Measurements from ENCODE around the gene RNF169.

The RNF169 gene

GRCh38 chr11:74707602-74708510 is 40.8 kb upstream of the RNF169 start:
- no peak for TF ChIP-seq CTCF (conservative IDR thresholded peaks at IDR 0.05; ENCODE audit: control insufficient read depth, insufficient read depth, low read depth, low read length)
- DNase-seq (ENCODE audit: low read depth): no peak
- no peak overlapping the region for H3K4me3 ChIP-seq (ENCODE audit: control insufficient read depth, low read depth, low read length)

DNA sequence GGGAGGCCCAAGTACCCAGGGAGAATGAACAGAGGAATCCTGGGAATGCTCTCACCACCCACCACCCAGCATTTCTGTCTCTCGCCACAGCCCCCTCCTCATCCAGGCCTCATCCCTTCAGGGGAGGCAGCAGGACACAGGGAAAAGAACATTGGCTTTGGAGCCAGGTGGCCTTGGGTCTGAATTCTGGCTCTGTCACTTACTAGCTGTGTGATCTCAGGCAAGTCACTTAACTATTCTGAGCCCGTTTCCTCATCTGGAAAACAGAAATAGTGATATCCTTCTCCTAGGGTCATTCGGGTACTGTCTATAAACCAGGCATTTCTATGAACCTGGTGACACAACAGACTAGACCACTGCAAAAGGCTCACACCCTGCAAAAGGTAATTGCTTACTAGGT is 39.5 kb upstream of the RNF169 start:
- no peak for DNase-seq (ENCODE audit: low read depth)
- H3K4me3 ChIP-seq (ENCODE audit: control insufficient read depth, low read depth, low read length): no peak overlapping the region
- no peak for TF ChIP-seq CTCF (conservative IDR thresholded peaks at IDR 0.05; ENCODE audit: control insufficient read depth, insufficient read depth, low read depth, low read length)

DNA sequence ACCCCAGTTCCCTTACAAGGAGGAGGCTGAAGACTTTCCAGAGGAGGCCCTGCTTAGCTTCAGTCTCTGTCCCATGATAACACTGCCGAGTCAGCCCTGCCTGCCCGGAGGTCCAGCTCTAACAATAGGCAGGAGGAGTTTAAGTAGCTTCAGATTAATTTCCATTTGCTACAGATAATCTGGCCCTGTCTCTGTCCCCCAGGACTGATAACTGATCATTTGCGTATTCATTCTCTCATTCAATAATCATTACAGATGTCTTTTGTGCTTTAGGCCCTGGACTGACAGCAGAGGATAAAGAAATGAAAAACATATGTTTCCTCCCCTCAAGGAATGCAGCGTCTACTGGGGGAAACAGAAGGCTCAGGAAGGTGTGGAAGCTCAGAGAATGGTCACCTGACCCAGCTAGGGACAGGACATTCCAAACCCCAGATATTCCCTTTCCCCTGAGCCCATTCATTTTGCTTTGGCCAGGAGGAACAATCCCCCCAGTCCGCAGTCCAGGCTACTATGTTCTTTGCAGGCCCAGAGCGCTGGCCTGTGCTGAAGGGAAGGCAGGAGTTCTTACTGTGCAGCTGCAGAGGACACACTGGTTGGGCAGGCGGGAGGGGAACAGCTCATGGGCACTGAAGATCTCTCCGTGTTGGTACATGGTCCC is 38.2 kb upstream of the RNF169 start:
- DNase-seq (ENCODE audit: low read depth): no peak
- no peak overlapping the region for H3K4me3 ChIP-seq (ENCODE audit: control insufficient read depth, low read depth, low read length)
- TF ChIP-seq CTCF (conservative IDR thresholded peaks at IDR 0.05; ENCODE audit: control insufficient read depth, insufficient read depth, low read depth, low read length): no peak

DNA sequence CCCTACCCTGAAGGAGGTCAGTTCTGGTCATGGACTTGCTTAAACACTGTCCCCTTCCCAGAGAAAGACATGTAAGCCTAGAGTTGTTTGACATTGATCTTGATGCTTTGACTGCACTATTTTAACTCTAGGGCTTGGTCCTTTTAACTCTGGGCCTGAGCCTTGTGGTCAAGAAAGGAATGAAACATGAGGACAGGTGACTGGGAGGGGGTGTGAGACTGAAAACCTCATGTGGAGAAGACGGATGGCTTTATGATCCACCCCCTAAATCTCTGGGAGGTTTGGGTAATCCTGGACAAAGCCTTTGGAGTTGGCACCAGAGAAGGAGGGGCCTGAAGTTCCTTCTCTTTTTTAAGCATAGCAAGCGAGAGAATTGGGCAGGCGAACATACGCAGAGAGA is 35.0 kb upstream of the RNF169 start:
- TF ChIP-seq CTCF (conservative IDR thresholded peaks at IDR 0.05; ENCODE audit: control insufficient read depth, insufficient read depth, low read depth, low read length): no peak
- H3K4me3 ChIP-seq (ENCODE audit: control insufficient read depth, low read depth, low read length): no peak overlapping the region
- DNase-seq (ENCODE audit: low read depth): no peak

DNA sequence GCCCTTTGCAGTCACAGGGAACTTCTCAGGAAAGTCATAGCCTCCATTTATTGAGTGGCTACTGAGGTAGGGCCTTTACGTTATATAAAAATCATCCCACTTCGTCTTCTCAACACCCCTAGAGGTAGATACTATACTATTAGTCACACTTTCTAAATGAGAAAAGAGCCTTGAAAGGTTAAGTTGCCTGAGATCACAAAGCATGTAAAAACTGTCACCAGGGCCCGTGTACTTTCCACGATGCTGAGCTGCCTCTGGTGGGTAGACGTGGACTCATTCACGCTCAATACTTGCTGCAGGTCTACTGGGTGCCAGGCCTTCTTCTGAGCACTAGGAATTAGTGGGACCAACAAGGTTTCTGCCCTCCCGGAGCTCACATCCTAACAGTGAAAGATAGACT is 33.7 kb upstream of the RNF169 start:
- no peak for DNase-seq (ENCODE audit: low read depth)
- H3K4me3 ChIP-seq (ENCODE audit: control insufficient read depth, low read depth, low read length): no peak overlapping the region
- no peak for TF ChIP-seq CTCF (conservative IDR thresholded peaks at IDR 0.05; ENCODE audit: control insufficient read depth, insufficient read depth, low read depth, low read length)

- DNase-seq (ENCODE audit: low read depth): no peak
- TF ChIP-seq CTCF (conservative IDR thresholded peaks at IDR 0.05; ENCODE audit: control insufficient read depth, insufficient read depth, low read depth, low read length): no peak
- H3K4me3 ChIP-seq (ENCODE audit: control insufficient read depth, low read depth, low read length): no peak overlapping the region
These were observed 31.3 kb upstream of the RNF169 start for GRCh38 chr11:74717221-74717969.

Measured in fibroblast of mammary gland (primary cell).